ENCODE data around the gene COL4A2.

Gene COL4A2

DNA sequence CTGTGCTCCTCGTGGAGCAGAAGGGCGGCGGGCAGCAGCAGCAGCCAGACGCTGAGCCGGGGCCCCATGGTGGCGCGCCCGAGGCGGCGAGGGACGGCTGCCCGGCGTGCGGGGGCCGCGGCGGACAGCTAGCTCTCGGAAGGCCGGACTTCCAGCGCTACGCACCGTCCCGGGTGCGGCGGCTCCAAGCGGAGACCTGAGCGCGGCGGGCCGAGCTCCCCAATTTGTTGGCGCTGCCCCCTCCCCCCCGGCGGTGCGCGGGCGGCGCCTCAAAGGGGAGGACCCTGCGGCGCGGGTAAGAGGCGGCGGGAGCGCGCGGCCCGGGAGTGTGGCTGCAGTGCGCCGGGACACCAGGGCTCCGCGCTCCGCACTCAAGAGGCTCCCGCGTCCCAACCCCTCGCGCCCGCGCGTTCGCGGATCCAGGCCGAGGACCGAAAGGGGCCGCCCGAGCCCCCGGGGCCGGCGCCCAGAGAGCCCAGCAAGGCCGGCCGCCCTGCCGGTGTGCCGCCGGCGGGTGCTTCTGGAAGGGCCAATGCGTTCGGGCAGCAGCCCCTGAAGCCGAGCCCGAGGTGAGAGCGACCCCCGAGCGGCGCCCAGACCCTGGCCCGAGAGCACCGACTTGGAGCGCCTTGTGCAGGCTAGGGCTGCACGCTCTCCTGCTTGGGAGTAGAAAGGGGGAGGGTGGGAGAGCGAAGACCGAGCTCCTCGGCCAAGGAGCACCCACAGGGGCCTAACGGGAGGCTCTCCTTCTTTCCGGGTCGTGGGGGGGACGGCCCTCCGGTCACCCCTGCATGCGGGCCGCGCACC lies at the start of gene COL4A2, which contains the start of gene COL4A1:
TSS of gene COL4A2 (plus strand) at position 325 of the 807 bp plus-strand sequence. CDS start 620 bp downstream, outside the sequence.
TSS of gene COL4A1 (minus strand) at position 198 of the 807 bp plus-strand sequence. CDS start at position 68, 130 bp downstream.
- peak in 2 of 3 experiments; percentile 62 to 71 for DNase-seq

DNA sequence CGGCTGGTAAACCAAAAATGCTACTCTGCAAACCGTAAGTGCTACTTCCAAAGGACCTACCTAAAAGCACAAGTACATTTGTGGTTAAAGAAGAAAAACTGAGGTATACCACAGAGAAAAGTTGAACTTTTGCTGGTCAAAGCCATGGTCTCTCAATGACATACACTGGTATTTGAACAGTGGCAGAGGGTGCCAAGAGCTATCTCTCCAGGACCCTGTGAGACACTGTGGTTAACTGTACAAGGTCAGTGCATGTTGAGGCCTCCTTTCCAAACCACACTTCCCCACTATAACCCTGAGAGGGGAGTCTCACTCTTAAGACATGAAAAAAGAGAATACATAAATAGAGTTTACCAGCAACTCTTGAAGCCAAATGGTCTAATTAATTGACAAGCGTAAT lies 49.7 kb upstream of the COL4A2 start:
- DNase-seq, result no peak

DNA sequence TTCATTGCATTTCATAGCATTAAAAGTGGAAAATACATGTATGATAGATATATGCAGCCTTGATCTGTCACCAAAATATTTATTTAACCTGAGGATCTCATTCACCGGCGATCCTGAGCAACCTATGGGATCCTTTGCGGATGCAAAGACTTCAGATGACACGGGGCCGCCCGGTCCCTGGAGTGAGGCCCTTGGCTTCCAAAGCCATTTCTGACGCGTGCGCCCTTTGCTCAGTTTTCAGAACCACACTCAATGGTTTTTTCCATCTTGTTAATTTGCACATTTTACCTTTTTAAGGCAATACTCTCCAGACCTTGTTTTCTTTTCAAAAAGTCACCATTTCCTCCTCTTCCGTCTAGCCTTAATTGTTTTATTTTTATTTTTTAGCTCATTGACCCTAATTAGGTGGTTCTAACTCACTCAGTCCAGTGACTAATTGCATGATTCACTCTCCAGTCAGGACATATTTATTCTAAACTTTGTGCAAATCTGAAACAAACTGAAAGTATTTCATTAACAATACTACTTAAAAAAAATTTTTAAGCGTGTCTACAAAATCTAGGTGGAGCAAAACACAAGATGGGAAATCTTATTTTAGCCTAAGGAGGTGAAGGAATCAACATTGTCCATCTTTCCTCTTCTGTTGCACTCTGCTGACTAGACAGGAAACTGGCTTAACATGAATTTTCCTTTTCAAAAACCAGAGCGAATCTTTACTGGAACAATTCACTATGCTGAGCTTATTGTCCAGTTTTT lies 48.0 kb upstream of the COL4A2 start:
- no peak for DNase-seq

DNA sequence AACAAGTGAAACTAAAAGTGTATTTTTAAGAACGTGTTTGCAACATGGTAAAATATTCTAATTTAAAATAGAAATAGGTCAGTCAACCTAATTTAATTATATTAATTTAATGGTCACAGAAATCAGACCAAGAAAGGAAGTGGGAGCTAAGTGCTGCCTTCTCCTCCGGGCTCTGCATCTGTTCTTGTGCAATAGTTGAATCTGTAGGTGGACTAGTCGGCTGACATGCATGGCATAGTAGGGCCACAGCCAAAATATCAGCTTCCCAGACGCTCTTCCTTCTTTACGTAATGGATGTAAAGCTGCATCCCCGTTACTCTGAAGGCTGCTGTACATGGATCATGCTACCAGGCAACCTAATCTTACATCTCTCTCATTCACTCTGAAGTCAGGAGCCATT lies 47.4 kb upstream of the COL4A2 start:
- DNase-seq, result no peak

DNA sequence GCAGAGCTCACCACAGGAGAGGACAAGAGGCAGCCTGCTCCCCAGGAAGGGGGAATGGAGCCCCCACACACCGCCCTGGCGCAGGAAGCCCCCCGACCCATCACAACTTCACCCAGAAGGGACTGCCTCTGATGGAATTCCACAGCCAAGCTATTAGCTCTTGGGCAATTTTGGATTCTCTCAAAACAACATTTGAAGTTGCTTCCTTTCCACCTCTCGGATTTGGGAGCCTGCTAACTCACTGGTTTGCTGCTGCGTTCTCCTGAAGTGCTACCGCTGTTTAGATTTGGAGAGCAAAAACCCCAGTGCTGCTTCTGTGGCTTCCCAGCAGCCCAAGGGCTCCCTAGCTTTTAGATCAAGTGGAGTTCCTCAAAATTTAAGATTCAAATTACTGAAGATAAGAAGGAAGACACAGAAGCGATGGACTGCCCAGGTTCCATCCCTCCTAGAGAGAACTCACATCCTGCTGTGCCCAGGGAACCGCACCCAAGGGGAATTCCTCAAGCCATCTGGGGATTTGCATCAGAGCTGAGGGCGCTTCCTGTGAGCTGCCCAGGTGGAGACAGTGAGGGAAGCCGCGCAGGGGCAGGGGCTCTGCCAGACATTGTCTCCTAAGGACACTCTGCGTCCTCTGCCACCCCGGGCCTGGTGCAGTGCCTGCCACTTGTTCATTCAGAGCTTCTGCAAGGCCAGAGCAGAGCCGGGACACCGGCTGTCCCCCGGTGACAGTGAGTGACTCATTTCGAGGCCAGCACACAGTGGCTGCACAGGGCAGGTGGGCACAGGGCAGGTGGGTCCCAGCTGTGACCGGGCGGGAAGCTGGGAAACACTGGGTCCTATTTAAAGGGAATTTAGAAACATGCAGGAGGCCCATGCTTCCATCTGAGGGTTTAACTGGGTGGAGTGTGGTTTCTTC lies 45.7 kb upstream of the COL4A2 start:
- no peak for DNase-seq

DNA sequence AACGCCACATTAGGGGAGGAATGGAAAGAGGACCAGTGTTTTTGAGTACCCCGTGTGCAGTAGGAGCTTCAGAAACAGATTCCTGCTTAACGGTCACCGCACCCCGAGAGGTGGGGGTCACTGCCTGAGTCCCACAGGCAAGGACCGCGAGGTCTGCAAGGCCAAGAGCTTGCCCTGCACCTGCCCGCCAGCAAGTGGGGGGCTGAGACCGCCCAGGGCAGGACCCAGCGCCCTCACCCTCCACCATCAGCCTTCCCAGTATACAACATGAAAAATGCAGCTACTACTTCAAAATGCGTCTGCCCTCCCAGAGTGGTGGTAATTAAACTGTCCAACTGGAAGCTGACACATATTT lies 45.0 kb upstream of the COL4A2 start:
- no peak for DNase-seq

DNA sequence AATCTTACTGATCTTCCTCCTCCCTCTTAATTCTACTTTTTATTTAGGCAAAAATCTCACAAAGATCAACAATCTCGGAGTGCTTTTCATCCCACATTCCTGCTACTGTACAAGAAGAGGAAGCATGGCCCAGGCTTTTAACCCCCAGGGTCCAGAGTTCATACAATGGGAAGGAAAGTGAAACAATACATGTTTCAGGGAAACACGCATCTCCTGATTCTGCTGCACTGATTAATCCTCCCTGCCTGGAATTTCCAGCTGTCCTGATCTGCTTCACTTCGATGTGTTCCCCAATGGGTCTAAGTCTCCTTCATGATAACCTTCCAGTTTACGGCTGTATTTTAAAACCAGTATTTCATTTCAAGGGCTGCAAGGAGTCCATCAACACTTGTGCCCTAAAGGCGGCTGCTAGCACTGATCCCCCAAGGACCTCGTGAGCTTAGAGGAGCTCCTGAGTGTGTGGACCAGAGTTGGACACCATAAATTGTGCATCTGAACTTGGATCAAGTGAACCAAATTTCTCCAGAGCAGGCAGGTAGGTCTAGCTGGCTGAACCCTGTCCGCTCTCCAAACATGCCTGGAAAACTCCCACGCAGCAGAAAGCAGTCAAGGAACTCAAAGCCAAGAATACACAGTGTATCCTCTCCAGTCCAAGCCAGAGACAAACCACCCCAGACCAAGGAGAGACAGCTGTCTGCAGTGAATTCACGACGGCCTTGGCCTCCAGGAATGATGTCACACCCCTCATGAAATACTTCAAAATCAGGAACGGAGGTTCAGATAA lies 44.4 kb upstream of the COL4A2 start:
- no peak for DNase-seq

DNA sequence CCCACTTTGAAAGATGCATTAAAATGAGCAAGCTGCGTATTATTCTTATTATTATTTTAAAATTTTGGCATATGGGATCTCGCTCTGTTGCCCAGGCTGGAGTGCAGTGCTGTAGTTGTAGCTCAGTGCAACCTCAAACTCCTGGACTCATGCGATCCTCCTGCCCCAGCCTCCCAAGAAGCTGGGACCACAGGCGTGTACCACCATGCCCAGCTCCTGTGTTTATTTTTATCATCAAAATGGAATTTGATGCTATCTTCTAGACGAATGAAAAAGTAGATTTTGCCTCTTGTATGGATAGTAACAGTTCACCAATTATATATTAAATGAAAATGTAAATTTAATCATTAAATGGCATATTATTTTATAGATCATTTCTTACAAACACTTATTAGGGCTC lies 43.7 kb upstream of the COL4A2 start:
- no peak for DNase-seq

DNA sequence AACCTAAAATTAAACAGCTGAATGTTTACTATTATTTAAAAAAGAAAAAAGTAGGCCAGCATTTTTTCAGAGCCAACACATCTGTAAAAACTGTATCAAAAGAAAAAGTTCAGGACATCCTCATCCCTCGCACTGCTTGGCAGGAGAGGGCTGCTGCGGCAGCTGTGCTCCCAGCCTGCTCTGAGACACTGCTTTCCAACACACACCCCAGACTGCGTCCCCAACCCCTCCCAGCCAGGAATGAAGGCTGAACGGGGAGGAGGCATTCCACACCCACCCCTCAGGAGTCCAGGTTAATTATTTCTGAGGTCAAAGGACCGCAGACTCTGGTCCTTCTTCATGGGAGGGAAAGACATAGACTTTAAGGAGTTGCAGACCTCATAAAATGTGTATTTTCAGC lies 43.2 kb upstream of the COL4A2 start:
- DNase-seq, result no peak

DNA sequence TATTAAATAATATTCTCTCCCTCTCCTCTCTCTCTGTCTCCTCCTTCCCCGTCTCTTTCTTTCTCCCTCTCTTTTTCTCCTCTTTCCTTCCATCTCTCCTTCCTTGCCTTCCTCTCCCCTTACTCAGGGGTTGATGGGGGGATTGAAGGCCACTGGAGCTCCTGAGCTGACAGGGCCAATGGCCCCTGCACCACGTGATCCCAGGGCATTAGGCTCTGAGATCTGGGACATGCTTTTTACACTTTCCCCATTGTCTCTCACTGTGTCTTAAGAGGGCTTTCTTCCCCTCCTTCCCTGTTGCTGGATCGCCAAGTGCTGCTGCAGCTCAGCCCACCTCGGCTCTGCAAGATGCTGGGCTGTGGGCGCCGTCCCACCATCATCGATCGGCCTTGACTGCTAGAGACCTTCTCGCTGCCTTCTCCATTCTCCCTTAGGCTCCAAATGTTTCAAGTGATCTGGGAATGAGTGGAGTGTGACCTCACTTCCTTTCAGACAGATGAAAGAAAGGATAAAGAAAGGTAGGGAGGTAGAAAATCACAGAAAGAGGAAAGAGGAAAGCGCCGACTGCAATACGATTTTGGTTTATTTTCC lies 42.3 kb upstream of the COL4A2 start:
- DNase-seq, result no peak

DNA sequence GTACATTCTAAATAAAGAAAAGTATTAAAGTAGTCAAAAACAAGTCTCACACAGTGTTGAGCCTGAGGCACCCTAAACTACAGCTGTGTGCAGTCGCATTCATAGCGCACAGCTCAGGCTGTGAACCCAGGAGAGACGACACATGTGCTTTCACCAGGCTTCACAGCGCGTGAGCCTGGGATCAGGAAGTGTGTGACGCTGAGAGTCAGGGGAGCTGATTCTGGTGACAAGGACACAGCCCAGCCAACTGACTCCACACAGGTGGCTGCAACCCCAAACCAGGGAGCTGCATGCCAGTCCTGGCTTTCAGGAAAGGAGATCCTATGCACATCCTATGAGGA lies 41.8 kb upstream of the COL4A2 start:
- no peak for DNase-seq

DNA sequence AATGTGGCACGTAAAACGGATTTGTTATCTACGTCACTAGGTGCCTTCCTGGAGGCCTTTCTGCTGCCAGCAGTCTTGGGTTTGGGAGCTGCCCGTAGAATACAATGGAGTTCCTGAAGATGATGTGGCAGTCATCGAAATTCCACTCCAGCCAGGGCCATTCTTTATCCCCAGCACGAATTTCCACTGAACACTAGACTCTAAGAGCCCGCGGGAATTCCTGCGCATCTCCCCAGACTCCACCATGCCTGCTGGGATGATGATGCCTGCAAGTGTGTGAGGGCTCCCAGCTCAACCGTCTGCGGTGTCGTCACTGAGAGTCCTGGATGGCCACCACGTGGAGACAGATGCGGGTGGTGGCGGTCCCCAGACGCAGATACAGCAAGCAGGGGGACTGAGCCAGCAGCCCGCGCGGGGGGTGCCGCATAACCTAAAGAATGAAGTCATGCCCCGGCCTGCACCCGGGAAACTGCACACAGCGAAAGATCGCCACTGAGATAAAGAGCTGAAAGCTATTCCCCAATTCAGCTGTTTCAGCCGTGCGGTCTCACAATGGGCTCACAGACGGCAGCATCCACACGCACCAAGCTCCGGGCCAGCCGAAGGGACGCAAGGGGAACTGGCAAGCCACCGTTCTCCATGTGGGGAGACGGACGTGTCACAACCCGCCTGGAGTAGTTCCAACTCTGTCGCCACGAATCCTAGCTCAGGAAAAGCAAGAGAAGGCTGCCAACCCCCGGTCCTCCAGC lies 41.2 kb upstream of the COL4A2 start:
- no peak for DNase-seq

DNA sequence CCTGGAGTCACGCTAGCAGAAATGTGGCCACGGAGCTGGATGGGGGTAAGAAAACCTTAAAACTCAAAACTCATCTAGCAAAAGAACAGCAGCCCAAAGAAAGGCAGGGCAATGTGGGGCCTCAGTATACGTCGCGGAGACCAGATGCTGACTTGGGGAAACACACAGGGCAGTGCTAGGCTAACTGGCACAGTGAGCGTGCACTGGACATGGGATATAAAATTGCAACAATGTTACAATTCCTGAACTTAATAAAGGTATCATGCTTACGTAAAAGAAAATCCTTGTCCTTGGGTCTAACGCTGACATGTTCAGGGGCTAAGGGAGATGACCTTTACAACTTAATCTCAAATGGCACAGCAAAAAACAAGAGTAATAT lies 40.7 kb upstream of the COL4A2 start:
- no peak for DNase-seq

DNA sequence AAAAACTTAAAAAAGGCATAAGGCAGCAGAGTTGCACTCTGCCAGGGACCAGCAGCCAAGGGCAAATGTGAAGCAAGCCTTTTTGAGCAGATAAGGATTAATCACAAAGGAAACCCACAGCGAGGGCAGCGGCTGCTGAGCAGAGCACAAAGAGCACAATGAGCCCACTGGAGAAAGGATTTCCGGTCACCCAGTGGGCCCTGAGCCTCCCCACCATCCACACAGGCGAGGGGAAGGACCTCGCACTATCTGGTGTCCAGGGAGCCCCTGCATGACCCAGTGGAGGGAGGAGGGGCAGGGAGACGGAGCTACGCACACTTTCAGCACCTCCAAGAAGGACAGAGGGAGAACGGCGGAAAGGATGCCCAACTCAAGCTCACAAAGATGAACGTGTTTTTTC lies 40.1 kb upstream of the COL4A2 start:
- DNase-seq, result no peak

DNA sequence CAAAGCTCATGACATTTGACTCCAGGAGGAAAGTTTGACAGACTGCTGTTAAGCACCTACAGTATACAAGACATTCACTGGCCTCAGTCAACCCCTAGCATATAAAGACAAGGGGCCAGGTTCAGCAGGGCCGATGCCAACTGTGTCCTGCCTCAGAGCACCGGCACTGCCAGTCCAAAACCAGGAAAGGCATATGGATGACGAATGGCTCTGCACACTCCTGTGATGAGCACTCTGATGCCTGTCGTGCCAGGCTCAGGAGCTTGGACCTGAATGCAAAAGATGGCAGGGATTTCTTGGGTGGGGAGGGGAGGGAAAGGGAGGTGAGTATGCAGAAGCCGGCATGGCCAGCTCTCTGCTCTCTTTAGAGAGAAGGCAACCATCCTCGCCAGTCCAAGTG lies 39.0 kb upstream of the COL4A2 start:
- DNase-seq, result no peak

DNA sequence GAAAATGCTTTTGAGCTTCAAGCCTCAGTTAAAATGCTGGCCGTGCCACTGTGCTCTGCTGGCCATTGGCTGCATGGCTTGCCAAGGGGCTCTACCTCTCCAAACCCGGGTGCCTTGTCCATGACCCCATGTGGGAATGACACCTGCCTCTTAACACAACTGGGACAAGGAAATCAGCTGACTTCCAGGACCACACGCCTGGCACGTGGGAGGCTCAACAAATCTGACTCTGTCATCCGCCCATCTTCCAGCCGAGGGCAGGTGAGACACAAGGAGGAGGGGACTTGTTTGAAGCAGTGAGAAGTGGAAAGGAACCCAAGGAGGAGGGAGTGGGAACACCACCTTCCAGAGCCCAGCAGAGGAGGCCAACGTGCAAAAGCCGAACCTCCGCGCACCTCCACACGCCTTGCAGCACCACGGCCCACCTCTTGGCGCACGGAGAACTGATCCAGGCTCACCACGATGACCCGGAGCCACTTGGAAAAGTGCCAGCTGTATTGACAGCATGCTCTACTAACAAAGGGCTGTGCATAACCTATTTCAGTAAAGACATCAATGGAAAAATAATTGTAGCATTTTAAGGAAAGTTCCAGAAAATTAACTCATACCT lies 38.4 kb upstream of the COL4A2 start:
- no peak for DNase-seq

DNA sequence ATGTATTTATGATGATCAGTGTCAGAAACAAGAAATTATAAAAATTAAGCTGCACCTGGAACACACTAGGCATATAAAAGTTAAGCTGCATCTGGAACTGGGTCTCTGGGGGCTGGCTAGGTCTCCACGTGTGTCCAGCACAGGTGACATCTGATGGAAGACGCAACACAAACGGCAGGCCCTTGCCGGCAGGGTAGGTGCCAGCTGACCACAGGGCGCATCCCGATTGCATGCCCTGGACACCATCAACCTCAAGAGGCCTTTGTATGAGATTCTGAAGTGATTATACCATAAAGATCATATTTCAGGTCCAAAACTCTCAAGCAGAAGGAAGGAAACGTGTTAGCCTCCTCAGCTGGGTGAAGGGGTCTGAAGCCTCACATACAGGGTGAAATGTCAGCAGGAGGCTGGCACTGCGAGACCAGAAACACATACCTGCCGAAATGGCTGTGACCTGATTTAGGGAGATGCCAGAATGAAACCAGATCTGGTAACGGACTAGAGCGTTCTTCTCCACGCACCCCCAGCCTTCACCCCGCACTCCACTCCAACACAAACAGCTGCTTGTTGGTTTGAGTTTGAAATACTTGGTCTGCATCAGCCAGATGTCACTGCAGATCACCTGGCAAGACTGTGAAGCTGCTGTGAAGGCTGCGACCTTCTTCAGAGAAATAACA lies 37.4 kb upstream of the COL4A2 start:
- DNase-seq, result peak in 2 of 3 experiments; percentile 13 to 59

DNA sequence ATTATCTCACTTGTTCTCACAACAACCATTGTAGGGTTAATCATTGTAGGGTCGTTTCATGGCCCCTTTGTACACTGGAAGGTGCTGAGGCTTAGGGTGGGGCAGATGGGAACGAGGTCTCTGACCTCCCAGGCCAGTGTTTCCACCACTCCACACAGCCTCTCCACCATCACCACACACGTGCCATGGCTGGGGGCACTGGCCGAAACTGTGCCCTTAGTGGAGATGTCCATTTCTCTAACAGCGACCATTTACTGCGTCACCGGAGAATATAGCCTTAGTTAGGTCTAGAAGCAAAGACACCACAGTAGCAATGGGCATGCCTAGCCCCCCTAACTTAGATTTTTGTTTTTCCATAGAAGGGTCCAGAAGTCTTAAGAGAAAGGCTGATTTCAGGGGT lies 36.6 kb upstream of the COL4A2 start:
- no peak for DNase-seq

DNA sequence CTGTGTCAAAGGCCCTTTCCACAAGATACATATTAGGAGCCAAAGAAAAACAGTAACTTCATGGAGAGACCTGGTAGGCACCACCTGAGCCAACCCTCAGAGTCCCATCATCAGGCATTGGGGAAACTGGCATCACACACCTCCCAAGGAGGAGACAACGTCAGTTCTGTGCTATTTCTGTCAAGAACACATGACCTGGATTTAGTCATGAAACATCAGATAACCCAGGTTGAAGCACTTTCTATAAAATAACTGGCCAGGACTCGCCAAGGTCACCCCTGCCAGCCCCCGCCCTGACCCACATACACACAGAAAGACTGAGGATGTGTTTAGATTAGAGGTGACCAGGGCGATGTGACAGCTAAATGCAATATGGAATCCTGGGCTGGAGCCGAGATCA lies 35.8 kb upstream of the COL4A2 start:
- DNase-seq, result no peak

DNA sequence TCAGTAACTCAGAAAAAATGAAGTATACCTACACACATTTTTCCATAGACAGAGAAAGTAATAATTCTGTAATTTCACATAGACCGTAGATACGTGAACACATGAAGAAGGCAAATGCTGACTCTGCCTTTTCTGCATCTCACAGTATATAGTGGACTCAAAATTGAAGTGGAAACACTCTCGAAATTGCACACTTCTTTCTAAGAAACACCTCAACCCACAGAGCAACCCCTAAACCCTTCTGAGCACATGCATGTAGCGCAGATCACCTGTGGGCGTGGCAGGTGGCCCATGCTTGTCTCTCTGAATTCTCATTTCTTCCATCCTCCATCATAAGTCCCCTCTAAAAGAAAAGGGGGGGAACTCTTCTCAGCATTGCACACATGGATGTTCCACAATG lies 34.9 kb upstream of the COL4A2 start:
- no peak for DNase-seq

Measured in NCI-H1417 (cell line).